MCF 10A (cell line): ENCODE results near the gene B3GNT3. TPM values are rescaled to one million over a fixed set of nuclear protein-coding genes. Genes with fewer than 3 reads are reported as not detected.
A peak's percentile ranks its signal among the peaks of the same experiment; 100 is the strongest.

Source experiments
- BruUV-seq: library from RNA; stranded (reverse); fragments of 400-500 nt; replicated peaks from 2 replicates; lab custom pipeline; 2021; lab: Mats Ljungman, UMichigan
- CTCF ChIA-PET: fragments of 300-600 bp; sonication (Branson Sonifier 250); formaldehyde crosslinking; extraction: SDS; loops from one replicate; lab custom pipeline; 2021; ENCODE audit warnings: antibody characterized with exemption, inconsistent platforms; lab: Yijun Ruan, JAX
- POLR2A ChIA-PET: fragments of 300-600, 350-650 bp; sonication (Branson Sonifier 250); formaldehyde crosslinking; extraction: SDS; loops from one replicate; lab custom pipeline; 2020; ENCODE audit warnings: antibody characterized with exemption, inconsistent platforms; lab: Yijun Ruan, JAX
- DNase-seq: peaks from one replicate; pipeline ENCODE4 v3.0.0-alpha.2; 2018; ENCODE audit not compliant: unreplicated experiment
- H3K27ac Mint-ChIP-seq: one replicate; pipeline ENCODE4 v1.8.0; 2022; ENCODE audit warnings: mild to moderate bottlenecking, low read depth, mixed read lengths; ENCODE audit not compliant: unreplicated experiment
- H3K27me3 Mint-ChIP-seq: one replicate; pipeline ENCODE4 v1.8.0; 2022; ENCODE audit warnings: mixed read lengths; ENCODE audit not compliant: insufficient read depth, unreplicated experiment
- H3K36me3 Mint-ChIP-seq: one replicate; pipeline ENCODE4 v1.8.0; 2022; ENCODE audit warnings: mild to moderate bottlenecking, moderate library complexity, mixed read lengths; ENCODE audit not compliant: insufficient read depth, unreplicated experiment
- H3K4me1 Mint-ChIP-seq: one replicate; pipeline ENCODE4 v1.8.0; 2022; ENCODE audit warnings: mixed read lengths; ENCODE audit not compliant: insufficient read depth, unreplicated experiment
- H3K4me3 Mint-ChIP-seq: one replicate; pipeline ENCODE4 v1.8.0; 2022; ENCODE audit warnings: mild to moderate bottlenecking, moderate library complexity, mixed read lengths; ENCODE audit not compliant: unreplicated experiment
- H3K9me3 Mint-ChIP-seq: one replicate; pipeline ENCODE4 v1.8.0; 2022; ENCODE audit warnings: mixed read lengths; ENCODE audit not compliant: unreplicated experiment
- intact Hi-C: fragments of 100-400 bp; cut with micrococcal nuclease; formaldehyde crosslinking; loops from 2 replicates; pipeline ENCODE4 v1.14.1; 2022
- total RNA-seq: library from RNA; stranded (reverse); gene quantifications from 2 replicates; pipeline ENCODE4 v1.2.3, GENCODE V29; 2022
- TF ChIP-seq, protein P1 (sequence below): fragments of 200-600 bp; IDR thresholded peaks from one replicate; pipeline ENCODE4 v1.8.0; 2022; ENCODE audit warnings: antibody characterized with exemption, mild to moderate bottlenecking; ENCODE audit not compliant: unreplicated experiment

The B3GNT3 gene
- total RNA-seq, 1 experiment from 2014 or later = 0.40 TPM

GRCh38 chr19:17753976-17754375 is 41.0 kb upstream of the B3GNT3 start:
- Mint-ChIP-seq H3K9me3 (no peaks in the 10 kb centered on the region), H3K36me3 (no peaks in the 10 kb centered on the region), H3K27me3 (no peaks in the 10 kb centered on the region), H3K4me1 (peaks cover 15% of the 10 kb centered on the region), H3K27ac (no peak overlapping the region), H3K4me3 (no peak overlapping the region)
- no peak for DNase-seq
- intact Hi-C loops = no loop called here
- TF ChIP-seq, protein P1, sequence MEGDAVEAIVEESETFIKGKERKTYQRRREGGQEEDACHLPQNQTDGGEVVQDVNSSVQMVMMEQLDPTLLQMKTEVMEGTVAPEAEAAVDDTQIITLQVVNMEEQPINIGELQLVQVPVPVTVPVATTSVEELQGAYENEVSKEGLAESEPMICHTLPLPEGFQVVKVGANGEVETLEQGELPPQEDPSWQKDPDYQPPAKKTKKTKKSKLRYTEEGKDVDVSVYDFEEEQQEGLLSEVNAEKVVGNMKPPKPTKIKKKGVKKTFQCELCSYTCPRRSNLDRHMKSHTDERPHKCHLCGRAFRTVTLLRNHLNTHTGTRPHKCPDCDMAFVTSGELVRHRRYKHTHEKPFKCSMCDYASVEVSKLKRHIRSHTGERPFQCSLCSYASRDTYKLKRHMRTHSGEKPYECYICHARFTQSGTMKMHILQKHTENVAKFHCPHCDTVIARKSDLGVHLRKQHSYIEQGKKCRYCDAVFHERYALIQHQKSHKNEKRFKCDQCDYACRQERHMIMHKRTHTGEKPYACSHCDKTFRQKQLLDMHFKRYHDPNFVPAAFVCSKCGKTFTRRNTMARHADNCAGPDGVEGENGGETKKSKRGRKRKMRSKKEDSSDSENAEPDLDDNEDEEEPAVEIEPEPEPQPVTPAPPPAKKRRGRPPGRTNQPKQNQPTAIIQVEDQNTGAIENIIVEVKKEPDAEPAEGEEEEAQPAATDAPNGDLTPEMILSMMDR = no peak
- BruUV-seq = no TSS peak
- POLR2A ChIA-PET = no interaction called here
- CTCF ChIA-PET = interaction anchor here (0.5 to 3.2 kb wide), 4 partner anchors 12 to 245 kb away, joined by 3 to 25 read pairs (median 4); no protein-coding TSS in a partner anchor

DNA sequence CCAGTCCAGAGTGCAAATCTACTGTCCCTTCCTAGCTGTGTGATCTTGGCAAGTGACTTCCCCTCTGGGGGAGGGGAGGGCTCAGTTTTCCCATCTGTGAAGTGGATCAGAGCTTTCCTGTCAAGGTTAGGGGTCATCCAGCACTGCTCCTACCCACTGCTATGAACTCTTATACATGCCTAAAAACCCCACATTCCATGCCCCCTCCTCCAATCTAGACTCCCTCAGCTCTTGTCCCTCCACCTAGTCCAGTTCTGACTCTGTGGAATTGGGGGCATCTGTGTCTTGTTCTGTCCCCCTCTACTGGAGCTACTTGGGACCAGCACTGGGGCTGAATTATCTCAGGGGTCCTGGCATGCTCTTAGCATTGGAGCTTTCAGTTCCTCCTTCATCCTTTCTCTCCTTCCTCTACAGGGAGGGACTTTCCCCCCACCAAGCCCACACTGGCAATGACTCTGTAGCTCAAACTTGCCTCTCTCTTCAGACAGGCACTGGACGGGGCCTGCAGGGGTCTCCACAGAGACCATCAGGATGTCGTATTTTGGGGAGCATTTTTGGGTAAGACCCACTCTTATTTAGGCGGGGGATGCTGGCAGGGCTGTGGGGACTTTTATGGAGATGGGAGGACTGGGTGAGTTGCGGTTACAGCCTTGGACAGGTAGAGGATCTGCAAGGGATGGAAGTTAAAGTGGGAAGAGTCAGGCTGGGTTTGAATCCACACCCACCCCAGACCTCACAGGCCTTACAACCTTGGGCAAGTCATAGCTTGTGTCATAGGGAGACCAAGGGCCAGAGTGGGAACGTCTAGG is 40.1 kb upstream of the B3GNT3 start:
- H3K27ac Mint-ChIP-seq = no peak overlapping the region
- TF ChIP-seq, protein P1 = no peak
- intact Hi-C loops = no loop called here
- POLR2A ChIA-PET = no interaction called here
- no peaks in the 10 kb centered on the region for H3K36me3 Mint-ChIP-seq
- BruUV-seq = no TSS peak
- H3K4me3 Mint-ChIP-seq = no peak overlapping the region
- DNase-seq = peak; percentile 62
- no peaks in the 10 kb centered on the region for H3K27me3 Mint-ChIP-seq
- CTCF ChIA-PET = interaction anchor here (0.6 to 3.2 kb wide), 6 partner anchors 9 to 1953 kb away, joined by 3 to 25 read pairs (median 3); no protein-coding TSS in a partner anchor
- peaks cover 15% of the 10 kb centered on the region for H3K4me1 Mint-ChIP-seq
- H3K9me3 Mint-ChIP-seq = no peaks in the 10 kb centered on the region

- no TSS peak for BruUV-seq
- POLR2A ChIA-PET = no interaction called here
- H3K4me1 Mint-ChIP-seq = peaks cover 15% of the 10 kb centered on the region
- no peak for DNase-seq
- H3K9me3 Mint-ChIP-seq = no peaks in the 10 kb centered on the region
- TF ChIP-seq, protein P1 = no peak
- no peaks in the 10 kb centered on the region for H3K36me3 Mint-ChIP-seq
- intact Hi-C loops = no loop called here
- no peak overlapping the region for H3K27ac Mint-ChIP-seq
- no peak overlapping the region for H3K4me3 Mint-ChIP-seq
- no peaks in the 10 kb centered on the region for H3K27me3 Mint-ChIP-seq
- CTCF ChIA-PET = interaction anchor here (0.6 to 3.2 kb wide), 3 partner anchors 11 to 1954 kb away, joined by 3 to 25 read pairs (median 4); no protein-coding TSS in a partner anchor
Observed at GRCh38 chr19:17755443-17755890, 39.5 kb upstream of the B3GNT3 start.

GRCh38 chr19:17755977-17756670 is 38.8 kb upstream of the B3GNT3 start:
- TF ChIP-seq, protein P1 = no peak
- intact Hi-C loops = no loop called here
- H3K4me1 Mint-ChIP-seq = peaks cover 15% of the 10 kb centered on the region
- no peak overlapping the region for H3K27ac Mint-ChIP-seq
- H3K4me3 Mint-ChIP-seq = no peak overlapping the region
- no TSS peak for BruUV-seq
- DNase-seq = no peak
- H3K9me3 Mint-ChIP-seq = no peaks in the 10 kb centered on the region
- H3K27me3 Mint-ChIP-seq = no peaks in the 10 kb centered on the region
- no peaks in the 10 kb centered on the region for H3K36me3 Mint-ChIP-seq
- CTCF ChIA-PET = interaction anchor here (0.7 to 3.2 kb wide), 3 partner anchors 9 to 19 kb away, joined by 3 to 25 read pairs (median 4); no protein-coding TSS in a partner anchor
- POLR2A ChIA-PET = no interaction called here
